SK-N-SH (cell line): Measurements from ENCODE around the gene RAVER1. TPM values are rescaled to one million over a fixed set of nuclear protein-coding genes. Genes with fewer than 3 reads are reported as not detected.

Experiments
- CTCF ChIA-PET: fragments of 300-600, 350-600 bp; formaldehyde crosslinking; extraction: SDS; loops from one replicate; lab custom pipeline; 2021; lab: Yijun Ruan, JAX
- POLR2A ChIA-PET: fragments of 350-600 bp; sonication (Branson Sonifier 250); formaldehyde crosslinking; extraction: SDS; loops from one replicate; lab custom pipeline; 2020; ENCODE audit warnings: antibody characterized with exemption, inconsistent platforms; lab: Yijun Ruan, JAX
- DNase-seq: peaks from one replicate; pipeline ENCODE4 v3.0.0; 2012
- H2AFZ ChIP-seq: fragments of 200-600 bp; sonication (generic); 2 replicates; pipeline ENCODE4 v1.8.1; 2016; ENCODE audit warnings: antibody characterized with exemption, mild to moderate bottlenecking, low read depth
- H3F3A ChIP-seq: fragments of 200-600 bp; sonication (generic); replicated peaks from 2 replicates; pipeline ENCODE3; 2016; ENCODE audit warnings: antibody characterized with exemption, mild to moderate bottlenecking; ENCODE audit not compliant: insufficient read depth
- H3K27ac ChIP-seq, 2 experiments: fragments of 200-500 bp in 1 of 2; fragments of 200-600 bp in 1 of 2; sonication (Bioruptor generic) in 1 of 2; sonication (generic), shearing (Covaris generic) in 1 of 2; 2 replicates each; pipeline versions ENCODE4 v1.5.1 to v1.6.1; 2014 to 2016; ENCODE audit warnings: low read depth in 2 of 2, inconsistent platforms in 1 of 2, low read length in 1 of 2, mild to moderate bottlenecking in 1 of 2, mixed read lengths in 1 of 2
- H3K27me3 ChIP-seq: fragments of 200-600 bp; sonication (generic), shearing (Covaris generic); 2 replicates; pipeline ENCODE4 v1.6.1; 2016; ENCODE audit warnings: mixed run types; ENCODE audit not compliant: insufficient read depth
- H3K36me3 ChIP-seq, 2 experiments: fragments of 200-500 bp in 1 of 2; fragments of 200-600 bp in 1 of 2; sonication (Bioruptor generic) in 1 of 2; sonication (generic) in 1 of 2; replicated peaks in 1 of 2; 2 replicates each; pipeline versions ENCODE3 to v1.5.1; 2014 to 2016; ENCODE audit warnings: low read length in 1 of 2, mild to moderate bottlenecking in 1 of 2; ENCODE audit not compliant: insufficient read depth in 2 of 2, control insufficient read depth in 1 of 2
- H3K4me1 ChIP-seq, 2 experiments: fragments of 200-500 bp in 1 of 2; fragments of 200-600 bp in 1 of 2; sonication (Bioruptor generic) in 1 of 2; sonication (generic), shearing (Covaris generic) in 1 of 2; 2 replicates each; pipeline versions ENCODE4 v1.5.1 to v1.6.1; 2014 to 2016; ENCODE audit warnings: low read depth in 1 of 2, low read length in 1 of 2, mixed run types in 1 of 2; ENCODE audit not compliant: insufficient read depth in 2 of 2, control insufficient read depth in 1 of 2
- H3K4me2 ChIP-seq: fragments of 200-600 bp; sonication (generic), shearing (Covaris generic); 2 replicates; pipeline ENCODE4 v1.6.1; 2017; ENCODE audit warnings: mixed run types
- H3K4me3 ChIP-seq, 2 experiments: fragments of 200-500 bp in 1 of 2; fragments of 200-600 bp in 1 of 2; sonication (Bioruptor generic) in 1 of 2; sonication (generic), shearing (Covaris generic) in 1 of 2; 2 replicates each; pipeline versions ENCODE4 v1.5.1 to v1.8.1; 2014 to 2016; ENCODE audit warnings: low read depth in 2 of 2, inconsistent platforms in 1 of 2, low read length in 1 of 2, mild to moderate bottlenecking in 1 of 2, mixed read lengths in 1 of 2, moderate library complexity in 1 of 2
- H3K79me2 ChIP-seq: fragments of 200-600 bp; sonication (generic); 2 replicates; pipeline ENCODE4 v1.8.1; 2017; ENCODE audit warnings: mild to moderate bottlenecking; ENCODE audit not compliant: insufficient read depth
- H3K9ac ChIP-seq: fragments of 200-600 bp; sonication (generic); 2 replicates; pipeline ENCODE4 v1.6.1; 2017; ENCODE audit warnings: mixed run types
- H3K9me2 ChIP-seq: fragments of 200-600 bp; sonication (generic); 2 replicates; pipeline ENCODE4 v1.6.1; 2017; ENCODE audit warnings: mixed run types
- H3K9me3 ChIP-seq: fragments of 200-600 bp; sonication (generic); 2 replicates; pipeline ENCODE4 v1.6.1; 2017; ENCODE audit warnings: mixed run types, mild to moderate bottlenecking, moderate library complexity
- H4K20me1 ChIP-seq: fragments of 200-600 bp; sonication (generic); 2 replicates; pipeline ENCODE4 v1.6.1; 2017; ENCODE audit warnings: mild to moderate bottlenecking, mixed run types; ENCODE audit not compliant: insufficient read depth
- CHD2 ChIP-seq: fragments of 150-350 bp; IDR thresholded peaks from 2 replicates; pipeline ENCODE4 v1.6.1; 2018; ENCODE audit warnings: low read length; ENCODE audit not compliant: partially characterized antibody
- CTCF ChIP-seq: fragments of 200-600 bp; sonication (generic); IDR thresholded peaks from 2 replicates; pipeline ENCODE4 v1.6.1; 2017; ENCODE audit warnings: antibody characterized with exemption, mild to moderate bottlenecking, moderate library complexity
- ELF1 ChIP-seq: IDR thresholded peaks from 2 replicates; pipeline ENCODE4 v1.4.0; 2012
- EP300 ChIP-seq, 2 experiments: IDR thresholded peaks; 2 replicates each; pipeline versions ENCODE4 v1.4.0 to v1.6.1; 2012; ENCODE audit warnings: borderline replicate concordance in 1 of 2, low read depth in 1 of 2, low read length in 1 of 2
- EZH2phosphoT487 ChIP-seq: fragments of 200-600 bp; sonication (generic); IDR thresholded peaks from 2 replicates; pipeline ENCODE4 v1.6.1; 2017; ENCODE audit warnings: low read depth, mixed run types, mild to moderate bottlenecking, antibody characterized with exemption, moderate library complexity, borderline replicate concordance
- FOXJ3 ChIP-seq: sonication (generic); formaldehyde crosslinking; IDR thresholded peaks from 2 replicates; pipeline ENCODE4 v1.5.1; 2020; ENCODE audit warnings: mild to moderate bottlenecking, missing genetic modification reagents
- GATA2 ChIP-seq: sonication (generic); formaldehyde crosslinking; IDR thresholded peaks from 2 replicates; pipeline ENCODE4 v1.5.0; 2020; ENCODE audit warnings: mild to moderate bottlenecking, missing genetic modification reagents
- NFIC ChIP-seq: IDR thresholded peaks from 2 replicates; pipeline ENCODE4 v1.4.0; 2012; ENCODE audit warnings: borderline replicate concordance
- NRF1 ChIP-seq: IDR thresholded peaks from 2 replicates; pipeline ENCODE4 v1.6.1; 2012; ENCODE audit warnings: low read depth, mild to moderate bottlenecking, low read length
- RCOR1 ChIP-seq: fragments of 150-350 bp; IDR thresholded peaks from 2 replicates; pipeline ENCODE4 v1.6.1; 2017; ENCODE audit warnings: antibody characterized with exemption, low read length
- RFX5 ChIP-seq: IDR thresholded peaks from 2 replicates; pipeline ENCODE4 v1.6.1; 2012; ENCODE audit warnings: mild to moderate bottlenecking, improper control_type of control experiment, low read length
- RXRA ChIP-seq: IDR thresholded peaks from 2 replicates; pipeline ENCODE4 v1.4.0; 2012; ENCODE audit warnings: low read depth, mild to moderate bottlenecking, borderline replicate concordance
- SIN3A ChIP-seq: IDR thresholded peaks from 2 replicates; pipeline ENCODE4 v1.6.1; 2012; ENCODE audit warnings: low read depth, mild to moderate bottlenecking, low read length, moderate library complexity, borderline replicate concordance
- SMC3 ChIP-seq: IDR thresholded peaks from 2 replicates; pipeline ENCODE4 v1.6.1; 2012; ENCODE audit warnings: low read depth, low read length, improper control_type of control experiment
- TEAD4 ChIP-seq: IDR thresholded peaks from 2 replicates; pipeline ENCODE4 v1.4.0; 2012; ENCODE audit warnings: mild to moderate bottlenecking, borderline replicate concordance; ENCODE audit not compliant: insufficient read depth
- USF2 ChIP-seq: fragments of 150-350 bp; IDR thresholded peaks from 2 replicates; pipeline ENCODE4 v1.6.1; 2017; ENCODE audit warnings: antibody characterized with exemption, low read length, low read depth, borderline replicate concordance
- ZBTB33 ChIP-seq: IDR thresholded peaks from 2 replicates; pipeline ENCODE4 v1.4.0; 2012; ENCODE audit warnings: low read depth, borderline replicate concordance
- WGBS: methylation state at CpG from one replicate; pipeline ENCODE4 v1.1.6; 2017; ENCODE audit warnings: low lambda C conversion rate; 5-methylcytosine and 5-hydroxymethylcytosine counted together
- polyA plus RNA-seq, 3 experiments: library from polyadenylated mRNA; depleted of rRNA; stranded (reverse); fragments of >200 nt; gene quantifications; 2 replicates each; pipeline ENCODE4 v1.2.3, GENCODE V29; 2012

Gene RAVER1
- polyA plus RNA-seq, 1 of the 3 experiments (the other 2 are of a cell fraction): 8.2 TPM

- H3K9me2 ChIP-seq: no peaks in the 10 kb centered on the region
- no peak overlapping the region for H2AFZ ChIP-seq
- no peaks in the 10 kb centered on the region for H3K4me1 ChIP-seq
- H3K4me2 ChIP-seq: no peak overlapping the region
- no peak overlapping the region for H3K4me3 ChIP-seq
- H3F3A ChIP-seq: peaks cover 5% of the 10 kb centered on the region
- no peaks in the 10 kb centered on the region for H3K79me2 ChIP-seq
- 89% methylated on average over 5 of the region's 5 CpGs for WGBS
- ChIA-PET POLR2A (no interaction called here), CTCF (interaction anchor here (0.6 to 4.9 kb wide), 8 partner anchors 10 to 754 kb away, joined by 3 to 38 read pairs (median 4); partner anchors contain the start of genes ICAM1, ICAM5 and RAVER1)
- TF ChIP-seq NRF1 (no peak), RXRA (no peak), ELF1 (no peak), SMC3 (no peak), USF2 (no peak)
- DNase-seq: no peak
- no peaks in the 10 kb centered on the region for H3K36me3 ChIP-seq
- no peak overlapping the region for H3K27ac ChIP-seq
- H3K9me3 ChIP-seq: no peaks in the 10 kb centered on the region
- H4K20me1 ChIP-seq: no peaks in the 10 kb centered on the region
- no peaks in the 10 kb centered on the region for H3K27me3 ChIP-seq
- no peak overlapping the region for H3K9ac ChIP-seq
Measured at GRCh38 chr19:10279737-10280442, 53.4 kb downstream of the RAVER1 start.

GRCh38 chr19:10278935-10279334 is 54.4 kb downstream of the RAVER1 start:
- Histone ChIP-seq H4K20me1 (no peaks in the 10 kb centered on the region), H3K4me1 (no peaks in the 10 kb centered on the region), H3K27ac (no peak overlapping the region), H3K27me3 (no peaks in the 10 kb centered on the region), H2AFZ (no peak overlapping the region), H3K36me3 (no peaks in the 10 kb centered on the region), H3K9me3 (no peaks in the 10 kb centered on the region), H3K4me3 (no peak overlapping the region), H3K9me2 (no peaks in the 10 kb centered on the region), H3K4me2 (no peak overlapping the region), H3K9ac (no peak overlapping the region), H3K79me2 (no peaks in the 10 kb centered on the region), H3F3A (peaks cover 5% of the 10 kb centered on the region)
- 91% methylated on average over 1 of the region's 1 CpG for WGBS
- ChIA-PET CTCF (interaction anchor here (1.2 to 4.9 kb wide), 6 partner anchors 9 to 110 kb away, joined by 3 to 38 read pairs (median 5); partner anchors contain the start of genes ICAM1, ICAM5 and RAVER1), POLR2A (no interaction called here)
- no peak for DNase-seq
- TF ChIP-seq SMC3: no peak
- no peak for TF ChIP-seq RXRA
- no peak for TF ChIP-seq CHD2
- no peak for TF ChIP-seq NFIC
- TF ChIP-seq SIN3A: no peak
- TF ChIP-seq RFX5: no peak
- no peak for TF ChIP-seq USF2
- TF ChIP-seq FOXJ3 (CRISPR knock-in tag): no peak
- TF ChIP-seq EP300 (IDR thresholded peaks at IDR 0.05; ENCODE audit: borderline replicate concordance in 1 of 2, low read depth in 1 of 2, low read length in 1 of 2): no peak
- no peak for TF ChIP-seq GATA2
- no peak for TF ChIP-seq TEAD4
- TF ChIP-seq CTCF: no peak
- TF ChIP-seq EZH2phosphoT487: no peak
- no peak for TF ChIP-seq ZBTB33
- TF ChIP-seq RCOR1: no peak
